ENCODE measurements around the gene SIGLEC5. TPM values are rescaled to one million over a fixed set of nuclear protein-coding genes. Genes with fewer than 3 reads are reported as not detected.

The SIGLEC5 gene, protein sequence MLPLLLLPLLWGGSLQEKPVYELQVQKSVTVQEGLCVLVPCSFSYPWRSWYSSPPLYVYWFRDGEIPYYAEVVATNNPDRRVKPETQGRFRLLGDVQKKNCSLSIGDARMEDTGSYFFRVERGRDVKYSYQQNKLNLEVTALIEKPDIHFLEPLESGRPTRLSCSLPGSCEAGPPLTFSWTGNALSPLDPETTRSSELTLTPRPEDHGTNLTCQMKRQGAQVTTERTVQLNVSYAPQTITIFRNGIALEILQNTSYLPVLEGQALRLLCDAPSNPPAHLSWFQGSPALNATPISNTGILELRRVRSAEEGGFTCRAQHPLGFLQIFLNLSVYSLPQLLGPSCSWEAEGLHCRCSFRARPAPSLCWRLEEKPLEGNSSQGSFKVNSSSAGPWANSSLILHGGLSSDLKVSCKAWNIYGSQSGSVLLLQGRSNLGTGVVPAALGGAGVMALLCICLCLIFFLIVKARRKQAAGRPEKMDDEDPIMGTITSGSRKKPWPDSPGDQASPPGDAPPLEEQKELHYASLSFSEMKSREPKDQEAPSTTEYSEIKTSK
- not detected for total RNA-seq

DNA sequence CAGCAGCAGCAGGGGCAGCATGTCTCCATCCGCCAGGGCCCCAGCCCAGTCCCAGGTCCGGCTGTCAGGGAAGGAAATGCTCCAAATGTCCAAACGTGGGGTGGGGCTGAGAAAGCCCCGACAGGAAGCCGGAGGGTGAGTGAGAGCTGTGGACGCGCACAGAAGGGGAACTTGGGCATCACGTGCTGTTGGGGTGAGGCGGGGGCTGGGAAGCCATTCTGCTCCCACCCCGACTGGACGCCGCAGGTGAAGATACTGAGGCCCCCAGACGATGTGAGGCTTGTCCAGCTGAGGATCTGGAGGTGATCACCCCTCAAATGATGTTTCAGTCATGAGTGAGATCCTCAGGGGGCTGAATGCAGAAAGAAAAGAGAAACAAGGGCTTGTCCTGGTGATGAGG lies at the start of gene SIGLEC5:
TSS of gene SIGLEC5 (minus strand) at position 87 of the 400 bp plus-strand sequence. CDS start at position 21, 66 bp downstream.

GRCh38 chr19:51646730-51647129 lies 16.5 kb upstream of the SIGLEC5 start, which contains the start of gene SIGLEC14:
TSS of gene SIGLEC14 (minus strand) at chr19:51646825. CDS start at chr19:51646759, 66 bp downstream.

GRCh38 chr19:51570962-51571575 lies 59.1 kb downstream of the SIGLEC5 start, which contains the start of gene ZNF175:
TSS of gene ZNF175 (plus strand) at chr19:51571283. CDS start at chr19:51573330, 2,047 bp downstream.

Small RNA genes within 50 kb of the gene (small RNA-seq; reads per million reads assigned to genes)
- gene AC018755.2 = 0 reads per million in 2 donors

Other genes starting within 250 kb of the SIGLEC5 start
- gene LIM2, start 242.4 kb downstream of the SIGLEC5 start, total RNA-seq = not detected
- not detected for gene C19orf84, start 239.8 kb downstream of the SIGLEC5 start, total RNA-seq
- gene SIGLEC10, start 212.8 kb downstream of the SIGLEC5 start, total RNA-seq = not detected
- not detected for gene SIGLEC8, start 171.9 kb downstream of the SIGLEC5 start, total RNA-seq
- gene CEACAM18, start 151.9 kb downstream of the SIGLEC5 start, total RNA-seq = not detected
- not detected for gene SIGLEC12, start 128.6 kb downstream of the SIGLEC5 start, total RNA-seq
- gene SIGLEC6, start 98.7 kb downstream of the SIGLEC5 start, total RNA-seq = not detected
- 1 to 10 TPM; 4.3 to 6.5 TPM for gene ZNF175, start 59.1 kb downstream of the SIGLEC5 start, total RNA-seq
- gene SIGLEC14, start 16.4 kb upstream of the SIGLEC5 start, total RNA-seq = not detected
- gene SPACA6, start 62.9 kb upstream of the SIGLEC5 start, total RNA-seq = 1 to 10 TPM; 3.1 to 4.7 TPM
- gene HAS1, start 93.6 kb upstream of the SIGLEC5 start, total RNA-seq = 1 to 10 TPM in 1 of 2 donors, under 1 TPM in 1; under 0.01 to 1.7 TPM
- under 1 TPM in 1 of 2 donors, not detected in 1; 0.34 TPM for gene FPR1, start 121.5 kb upstream of the SIGLEC5 start, total RNA-seq
- gene FPR2, start 130.8 kb upstream of the SIGLEC5 start, total RNA-seq = not detected
- not detected for gene FPR3, start 164.8 kb upstream of the SIGLEC5 start, total RNA-seq